MM.1S (cell line): ENCODE data around the gene HRH2.

Experiments
- DNase-seq: peaks from one replicate; pipeline ENCODE4 v3.0.0-alpha.2; 2015
- H2AFZ ChIP-seq: fragments of 300-600 bp; sonication (generic); 2 replicates; pipeline ENCODE4 v1.6.0; 2016; ENCODE audit warnings: antibody characterized with exemption, low read length
- H3F3A ChIP-seq: fragments of 300-600 bp; sonication (generic); 2 replicates; pipeline ENCODE4 v1.6.1; 2016; ENCODE audit warnings: mild to moderate bottlenecking, antibody characterized with exemption, low read length, moderate library complexity, mixed read lengths; ENCODE audit not compliant: insufficient read depth
- H3K27ac ChIP-seq: fragments of 300-600 bp; sonication (generic); 2 replicates; pipeline ENCODE4 v1.5.1; 2016; ENCODE audit warnings: mild to moderate bottlenecking, low read length
- H3K27me3 ChIP-seq: fragments of 300-600 bp; sonication (generic); replicated peaks from 2 replicates; pipeline ENCODE4 v1.6.0; 2016; ENCODE audit warnings: low read length; ENCODE audit not compliant: insufficient read depth
- H3K36me3 ChIP-seq: fragments of 300-600 bp; sonication (generic); replicated peaks from 2 replicates; pipeline ENCODE4 v1.6.1; 2016; ENCODE audit warnings: mild to moderate bottlenecking, low read length, mixed read lengths; ENCODE audit not compliant: insufficient read depth
- H3K4me1 ChIP-seq: fragments of 300-600 bp; sonication (generic); 2 replicates; pipeline ENCODE4 v1.6.1; 2016; ENCODE audit warnings: low read length, mixed read lengths
- H3K4me2 ChIP-seq: fragments of 300-600 bp; sonication (generic); 2 replicates; pipeline ENCODE4 v1.6.0; 2016; ENCODE audit warnings: low read depth, low read length
- H3K4me3 ChIP-seq: fragments of 300-600 bp; sonication (generic); 2 replicates; pipeline ENCODE4 v1.5.1; 2016; ENCODE audit warnings: low read length, mixed read lengths
- H3K79me2 ChIP-seq: fragments of 300-600 bp; sonication (generic); 2 replicates; pipeline ENCODE4 v1.6.1; 2016; ENCODE audit warnings: mixed run types, low read length, mixed read lengths
- H3K9ac ChIP-seq: fragments of 300-600 bp; sonication (generic); 2 replicates; pipeline ENCODE4 v1.6.1; 2016; ENCODE audit warnings: low read length, mixed read lengths
- H3K9me2 ChIP-seq: fragments of 300-600 bp; sonication (generic); replicated peaks from 2 replicates; pipeline ENCODE4 v1.6.1; 2016; ENCODE audit warnings: mild to moderate bottlenecking, low read length, mixed read lengths; ENCODE audit not compliant: insufficient read depth
- H3K9me3 ChIP-seq: fragments of 300-600 bp; sonication (generic); replicated peaks from 2 replicates; pipeline ENCODE4 v1.6.1; 2016; ENCODE audit warnings: mild to moderate bottlenecking, low read length, mixed read lengths; ENCODE audit not compliant: insufficient read depth
- H4K20me1 ChIP-seq: fragments of 300-600 bp; sonication (generic); 2 replicates; pipeline ENCODE4 v1.6.1; 2016; ENCODE audit warnings: mild to moderate bottlenecking, low read length, moderate library complexity, mixed read lengths; ENCODE audit not compliant: insufficient read depth
- CTCF ChIP-seq: fragments of 300-600 bp; sonication (generic); IDR thresholded peaks from 2 replicates; pipeline ENCODE4 v1.5.1; 2016; ENCODE audit warnings: antibody characterized with exemption, low read length, mixed read lengths
- EZH2 ChIP-seq: fragments of 300-600 bp; sonication (generic); optimal IDR thresholded peaks from 2 replicates; pipeline ENCODE3; 2017; ENCODE audit warnings: low read depth, mild to moderate bottlenecking, antibody characterized with exemption, low read length, mixed read lengths
- EZH2phosphoT487 ChIP-seq: fragments of 300-600 bp; sonication (generic); IDR thresholded peaks from 2 replicates; pipeline ENCODE4 v1.6.1; 2018; ENCODE audit warnings: antibody characterized with exemption, low read length

HRH2 gene

DNA sequence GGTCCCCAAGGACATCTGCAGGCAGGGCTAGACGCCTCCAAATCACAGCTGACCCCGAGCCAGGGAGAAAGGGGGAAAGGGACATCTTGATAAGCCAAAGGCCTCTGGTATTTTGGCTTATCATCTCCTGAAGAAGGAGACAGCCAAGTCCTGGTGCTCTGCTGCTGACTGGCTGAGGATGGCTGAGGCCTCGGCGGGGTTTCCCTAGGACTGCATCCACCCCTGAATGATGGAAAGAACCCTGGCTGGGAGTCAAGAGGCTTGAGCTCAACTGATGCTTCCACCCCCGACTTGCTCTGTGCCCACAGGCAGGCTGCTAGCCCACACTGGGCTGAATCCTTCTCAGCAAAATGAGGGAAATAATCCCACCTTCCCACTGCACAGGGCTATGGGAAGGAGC lies 30.9 kb upstream of the HRH2 start:
- Histone ChIP-seq H3K4me2 (no peak overlapping the region), H3K27ac (no peak overlapping the region), H3K9ac (no peak overlapping the region), H3K4me3 (no peak overlapping the region), H3K9me2 (no peaks in the 10 kb centered on the region), H3K36me3 (no peaks in the 10 kb centered on the region), H2AFZ (no peak overlapping the region), H3K79me2 (no peaks in the 10 kb centered on the region), H4K20me1 (no peaks in the 10 kb centered on the region), H3F3A (no peaks in the 10 kb centered on the region), H3K9me3 (no peaks in the 10 kb centered on the region), H3K4me1 (no peaks in the 10 kb centered on the region), H3K27me3 (no peaks in the 10 kb centered on the region)
- DNase-seq = no peak
- TF ChIP-seq CTCF = no peak
- no peak for TF ChIP-seq EZH2
- no peak for TF ChIP-seq EZH2phosphoT487

DNA sequence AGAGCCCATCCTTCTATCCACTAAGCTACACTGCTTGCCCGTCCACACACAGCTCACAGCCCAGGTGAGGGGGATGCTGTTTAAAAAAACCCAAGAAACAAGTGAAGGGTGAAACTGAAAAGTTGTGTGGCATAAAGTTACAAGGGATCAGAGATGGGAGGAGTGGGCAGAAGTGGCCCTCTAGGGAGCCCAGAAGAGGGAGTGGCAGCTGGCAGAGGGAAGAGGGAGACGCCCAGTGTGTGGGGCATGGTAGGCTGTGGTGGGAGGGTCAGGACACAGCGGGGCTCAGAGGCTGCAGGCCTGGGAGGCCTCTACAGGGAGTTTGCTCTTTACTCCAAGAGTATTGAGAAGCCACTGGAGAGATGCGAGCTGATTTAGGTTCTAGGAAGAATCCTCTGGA lies 30.1 kb upstream of the HRH2 start:
- no peaks in the 10 kb centered on the region for H3K27me3 ChIP-seq
- H3K36me3 ChIP-seq = no peaks in the 10 kb centered on the region
- H3K79me2 ChIP-seq = no peaks in the 10 kb centered on the region
- H3F3A ChIP-seq = no peaks in the 10 kb centered on the region
- H3K9me3 ChIP-seq = no peaks in the 10 kb centered on the region
- H3K9me2 ChIP-seq = no peaks in the 10 kb centered on the region
- no peaks in the 10 kb centered on the region for H3K4me1 ChIP-seq
- no peak overlapping the region for H3K9ac ChIP-seq
- H4K20me1 ChIP-seq = no peaks in the 10 kb centered on the region
- H3K4me2 ChIP-seq = no peak overlapping the region
- DNase-seq = no peak
- H2AFZ ChIP-seq = no peak overlapping the region
- TF ChIP-seq EZH2 (no peak), CTCF (no peak), EZH2phosphoT487 (no peak)
- H3K4me3 ChIP-seq = no peak overlapping the region
- no peak overlapping the region for H3K27ac ChIP-seq

DNA sequence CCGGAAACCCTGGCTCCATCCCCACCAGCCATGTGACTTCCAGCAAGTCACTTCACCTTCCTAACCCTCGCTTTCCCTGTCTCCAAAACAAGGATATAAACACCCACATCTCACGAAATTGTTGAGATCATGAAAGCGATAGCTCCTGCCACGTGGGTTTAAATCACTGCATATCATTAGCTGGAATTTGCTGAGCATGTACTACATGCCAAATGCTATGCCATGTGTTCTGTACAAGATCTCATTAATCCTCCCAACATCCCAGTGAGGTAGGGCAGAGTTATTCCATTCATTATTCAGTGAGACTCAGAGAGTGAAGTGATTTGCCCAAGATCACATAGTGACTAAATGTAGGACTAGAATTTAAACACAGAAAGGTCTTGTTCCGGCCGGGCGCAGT lies 29.2 kb upstream of the HRH2 start:
- Histone ChIP-seq H3K9me3 (no peaks in the 10 kb centered on the region), H3K4me2 (no peak overlapping the region), H3F3A (no peaks in the 10 kb centered on the region), H3K79me2 (no peaks in the 10 kb centered on the region), H3K9me2 (no peaks in the 10 kb centered on the region), H3K4me3 (no peak overlapping the region), H3K9ac (no peak overlapping the region), H2AFZ (no peak overlapping the region), H4K20me1 (no peaks in the 10 kb centered on the region), H3K27ac (no peak overlapping the region), H3K4me1 (no peaks in the 10 kb centered on the region), H3K36me3 (no peaks in the 10 kb centered on the region), H3K27me3 (no peaks in the 10 kb centered on the region)
- no peak for DNase-seq
- TF ChIP-seq EZH2phosphoT487 (no peak), CTCF (no peak), EZH2 (no peak)

DNA sequence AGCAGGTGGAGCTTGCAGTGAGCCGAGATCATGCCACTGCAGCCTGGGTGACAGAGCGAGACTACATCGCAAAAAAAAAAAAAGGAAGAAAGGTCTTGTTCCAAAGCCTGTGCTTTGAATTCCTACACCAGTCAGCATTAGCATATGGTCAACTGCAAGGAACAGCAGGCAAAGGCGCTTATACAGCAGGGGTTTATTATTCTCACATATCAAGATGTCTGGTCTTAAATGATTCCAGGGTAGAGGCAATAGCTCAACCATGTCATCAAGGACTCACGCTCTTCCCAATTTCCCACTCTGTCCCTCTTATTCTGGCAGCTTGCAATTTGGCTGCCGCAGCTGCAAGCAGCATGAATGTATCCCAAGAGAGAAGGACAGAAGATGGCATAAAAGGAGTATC lies 28.6 kb upstream of the HRH2 start:
- H3K27me3 ChIP-seq = no peaks in the 10 kb centered on the region
- TF ChIP-seq EZH2 (no peak), CTCF (no peak), EZH2phosphoT487 (no peak)

More for the DNA sequence above, 28.6 kb upstream of the HRH2 start:
- H3K4me3 ChIP-seq = no peak overlapping the region
- H3K27ac ChIP-seq = no peak overlapping the region
- no peak overlapping the region for H3K9ac ChIP-seq
- H3K36me3 ChIP-seq = no peaks in the 10 kb centered on the region
- no peak overlapping the region for H2AFZ ChIP-seq
- H3K4me2 ChIP-seq = no peak overlapping the region
- no peaks in the 10 kb centered on the region for H3K9me2 ChIP-seq
- DNase-seq = no peak
- no peaks in the 10 kb centered on the region for H3K4me1 ChIP-seq
- no peaks in the 10 kb centered on the region for H3K9me3 ChIP-seq
- no peaks in the 10 kb centered on the region for H3F3A ChIP-seq
- no peaks in the 10 kb centered on the region for H4K20me1 ChIP-seq
- H3K79me2 ChIP-seq = no peaks in the 10 kb centered on the region
